Neural progenitor cell (in vitro differentiated cells): ENCODE results near the gene KLHDC4.

Experiments used
- CTCF ChIP-seq: fragments of 200-600 bp; sonication (generic); IDR thresholded peaks from 2 replicates; pipeline ENCODE4 v1.5.1; 2017; ENCODE audit warnings: antibody characterized with exemption, mild to moderate bottlenecking
- EZH2 ChIP-seq: fragments of 200-600 bp; sonication (generic); IDR thresholded peaks from 2 replicates; pipeline ENCODE4 v1.6.1; 2017; ENCODE audit warnings: antibody characterized with exemption, mild to moderate bottlenecking, moderate library complexity
- EZH2phosphoT487 ChIP-seq: fragments of 200-600 bp; sonication (generic); IDR thresholded peaks from 2 replicates; pipeline ENCODE4 v1.6.1; 2017; ENCODE audit warnings: antibody characterized with exemption

- no peak for TF ChIP-seq CTCF
- no peak for TF ChIP-seq EZH2phosphoT487
- no peak for TF ChIP-seq EZH2
Measured at GRCh38 chr16:87794485-87795078, 28.8 kb upstream of the KLHDC4 start.
